A549 treated with AZD2906 at 1 μM for 4 hours (cell line): ENCODE results near the gene ZER1. TPM values are rescaled to one million over a fixed set of nuclear protein-coding genes. Genes with fewer than 3 reads are reported as not detected.

Source experiments
- total RNA-seq: library from RNA; stranded (reverse); fragments of 200-300 nt; extraction: Qiagen RNA extraction; gene quantifications from 5 replicates; pipeline ENCODE4 v1.2.3, GENCODE V29; 2022

Gene ZER1
- total RNA-seq = 14.9 to 18.2 TPM (median 16.2 TPM) in 5 replicates

GRCh38 chr9:128771745-128772519 is at the start of gene ZER1:
ZER1 (minus strand) TSS chr9:128771927; CDS start chr9:128755565, 16,362 bp downstream.

GRCh38 chr9:128818099-128818838 is 46.5 kb upstream of the ZER1 start, which contains the start of gene ENDOG:
ENDOG (plus strand) TSS chr9:128818500; CDS start chr9:128818685, 185 bp downstream.

GRCh38 chr9:128786681-128787601 is 15.2 kb upstream of the ZER1 start, which contains the start of gene TBC1D13:
TBC1D13 (plus strand) TSS chr9:128787253; CDS start chr9:128787354, 101 bp downstream.

GRCh38 chr9:128723866-128724743 is 47.6 kb downstream of the ZER1 start, which contains the start of gene ZDHHC12:
ZDHHC12 (minus strand) TSS chr9:128724127; CDS start chr9:128724093, 34 bp downstream.

GRCh38 chr9:128702445-128702948 is 69.2 kb downstream of the ZER1 start, which contains the start of gene PKN3:
PKN3 (plus strand) TSS chr9:128702503; CDS start chr9:128702916, 413 bp downstream.

GRCh38 chr9:128688501-128689292 is 83.0 kb downstream of the ZER1 start, which contains the start of gene SET:
SET (plus strand) TSS chr9:128689222; CDS start chr9:128689583, 361 bp downstream.

Other genes starting within 250 kb of the ZER1 start
- gene SPTAN1, start 219.3 kb downstream of the ZER1 start, total RNA-seq = 129 to 153 TPM (median 147 TPM) in 5 replicates
- gene DYNC2I2, start 115.1 kb downstream of the ZER1 start, total RNA-seq = 98.9 to 149 TPM (median 138 TPM) in 5 replicates
- gene SET, start 82.7 kb downstream of the ZER1 start, total RNA-seq = 374 to 503 TPM (median 376 TPM) in 5 replicates
- gene PKN3, start 69.4 kb downstream of the ZER1 start, total RNA-seq = 13.1 to 18.5 TPM (median 16.8 TPM) in 5 replicates
- 65.4 to 100.0 TPM (median 97.3 TPM) in 5 replicates for gene ZDHHC12, start 47.8 kb downstream of the ZER1 start, total RNA-seq
- 20.2 to 22.3 TPM (median 20.8 TPM) in 5 replicates for gene TBC1D13, start 15.3 kb upstream of the ZER1 start, total RNA-seq
- 16.5 to 37.5 TPM (median 36.8 TPM) in 5 replicates for gene ENDOG, start 46.6 kb upstream of the ZER1 start, total RNA-seq
- 19.6 to 51.4 TPM (median 47.7 TPM) in 5 replicates for gene SPOUT1, start 57.9 kb upstream of the ZER1 start, total RNA-seq
- 9.8 to 15.3 TPM (median 13.1 TPM) in 5 replicates for gene KYAT1, start 110.0 kb upstream of the ZER1 start, total RNA-seq
- 132 to 153 TPM (median 147 TPM) in 5 replicates for gene LRRC8A, start 110.2 kb upstream of the ZER1 start, total RNA-seq
- gene PHYHD1, start 149.1 kb upstream of the ZER1 start, total RNA-seq = 0.20 to 0.33 TPM (median 0.25 TPM) in 5 replicates
- gene DOLK, start 175.7 kb upstream of the ZER1 start, total RNA-seq = 36.8 to 41.3 TPM (median 40.6 TPM) in 5 replicates
- gene NUP188, start 175.8 kb upstream of the ZER1 start, total RNA-seq = 37.8 to 45.1 TPM (median 42.4 TPM) in 5 replicates